Duodenal mucosa (tissue), 2 donors: ENCODE data around the gene NLRC5.

Source experiments
- H3K27ac ChIP-seq: one replicate; pipeline ENCODE4 v1.7.0; 2013; ENCODE audit warnings: low read depth, low read length
- H3K27me3 ChIP-seq, 2 donors: one replicate each; pipeline ENCODE4 v1.7.0; 2013; ENCODE audit warnings: low read length in 2 of 2, control low read depth in 1 of 2; ENCODE audit not compliant: insufficient read depth in 2 of 2, control insufficient read depth in 1 of 2
- H3K36me3 ChIP-seq, 2 donors: one replicate each; pipeline ENCODE4 v1.7.0; 2013; ENCODE audit warnings: low read length in 2 of 2, control low read depth in 1 of 2; ENCODE audit not compliant: insufficient read depth in 2 of 2, control insufficient read depth in 1 of 2
- H3K4me1 ChIP-seq, 2 donors: one replicate each; pipeline ENCODE4 v1.7.0; 2013; ENCODE audit warnings: low read length in 2 of 2, control low read depth in 1 of 2; ENCODE audit not compliant: insufficient read depth in 2 of 2, control insufficient read depth in 1 of 2
- H3K4me3 ChIP-seq, 2 donors: one replicate each; pipeline ENCODE4 v1.7.0; 2013; ENCODE audit warnings: low read length in 2 of 2, low read depth in 1 of 2
- H3K9ac ChIP-seq, 2 donors: one replicate each; pipeline ENCODE4 v1.7.0; 2013; ENCODE audit warnings: low read length in 2 of 2, low read depth in 1 of 2
- H3K9me3 ChIP-seq, 2 donors: one replicate each; pipeline ENCODE4 v1.7.0; 2013; ENCODE audit warnings: low read length in 2 of 2, control low read depth in 1 of 2; ENCODE audit not compliant: control insufficient read depth in 1 of 2

NLRC5 gene

DNA sequence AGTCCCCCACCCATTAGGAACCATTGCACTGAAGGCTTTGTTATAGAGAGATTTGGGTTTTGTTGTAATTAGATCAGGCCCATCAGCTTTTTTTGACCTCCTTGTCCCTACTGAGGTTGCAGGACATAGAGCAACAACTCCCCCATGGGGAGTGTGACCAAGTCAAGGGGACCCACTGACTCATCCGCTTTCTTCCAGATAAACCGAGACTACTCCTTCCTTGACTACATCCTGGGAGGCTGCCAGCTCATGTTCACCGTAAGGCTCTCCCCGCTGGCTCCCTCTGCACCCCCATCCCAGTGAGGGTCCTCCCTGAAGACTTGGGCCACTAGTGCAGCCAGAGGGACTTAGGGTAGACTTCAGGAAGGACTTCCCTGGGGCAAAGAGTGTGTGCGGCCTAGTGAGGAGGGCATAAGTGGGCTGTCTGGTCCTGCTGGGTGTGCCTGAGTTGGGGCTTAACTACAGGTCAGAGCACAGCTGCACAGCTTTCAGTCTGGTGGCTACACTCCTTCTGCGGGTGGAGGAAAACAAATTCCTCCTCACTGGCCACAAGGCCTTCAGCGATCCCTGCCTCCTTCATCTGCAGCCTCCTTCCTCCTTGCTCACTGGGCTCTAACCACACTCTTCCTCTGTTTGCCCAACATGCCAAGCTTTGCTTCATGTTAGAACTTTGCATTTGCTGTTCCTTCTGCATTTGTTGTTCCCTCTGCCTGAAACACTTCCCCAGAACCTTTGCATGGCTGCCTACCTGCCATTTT, 134.0 kb downstream of the NLRC5 start:
- H3K27ac ChIP-seq: no peak overlapping the region
- no peaks in the 10 kb centered on the region for H3K27me3 ChIP-seq
- no peaks in the 10 kb centered on the region for H3K9me3 ChIP-seq
- H3K36me3 ChIP-seq: peaks cover 0 to 12% of the 10 kb centered on the region in 2 donors
- no peak overlapping the region for H3K4me3 ChIP-seq
- no peaks in the 10 kb centered on the region for H3K4me1 ChIP-seq
- H3K9ac ChIP-seq: no peak overlapping the region

GRCh38 chr16:57123974-57124674, 134.8 kb downstream of the NLRC5 start:
- peaks cover 0 to 11% of the 10 kb centered on the region in 2 donors for H3K36me3 ChIP-seq
- H3K9ac ChIP-seq: no peak overlapping the region
- H3K27me3 ChIP-seq: no peaks in the 10 kb centered on the region
- H3K4me3 ChIP-seq: no peak overlapping the region
- no peak overlapping the region for H3K27ac ChIP-seq
- no peaks in the 10 kb centered on the region for H3K4me1 ChIP-seq
- no peaks in the 10 kb centered on the region for H3K9me3 ChIP-seq

DNA sequence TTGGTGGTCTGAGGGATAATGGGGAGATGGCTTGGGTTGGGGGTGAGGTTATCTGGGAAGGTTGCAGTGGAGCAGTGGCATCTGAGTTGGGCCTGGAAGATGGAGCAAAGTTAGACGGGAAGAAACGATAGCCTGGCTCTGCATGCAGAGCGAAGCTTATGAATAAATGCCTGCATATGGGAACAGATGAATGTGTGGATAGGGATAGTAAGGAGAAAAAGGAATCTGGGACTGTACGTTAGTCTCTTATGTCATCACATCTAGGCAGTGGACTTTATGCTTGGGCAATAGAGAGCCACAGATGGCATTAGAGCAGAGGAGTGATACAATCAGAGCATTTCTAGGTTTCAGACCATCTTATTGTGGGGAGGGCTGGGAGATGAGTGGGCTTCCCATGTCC, 136.0 kb downstream of the NLRC5 start:
- H3K27me3 ChIP-seq: no peaks in the 10 kb centered on the region
- H3K9me3 ChIP-seq: no peaks in the 10 kb centered on the region
- no peak overlapping the region for H3K4me3 ChIP-seq
- H3K36me3 ChIP-seq: peaks cover 0 to 7% of the 10 kb centered on the region in 2 donors
- no peak overlapping the region for H3K27ac ChIP-seq
- H3K4me1 ChIP-seq: no peaks in the 10 kb centered on the region
- no peak overlapping the region for H3K9ac ChIP-seq

DNA sequence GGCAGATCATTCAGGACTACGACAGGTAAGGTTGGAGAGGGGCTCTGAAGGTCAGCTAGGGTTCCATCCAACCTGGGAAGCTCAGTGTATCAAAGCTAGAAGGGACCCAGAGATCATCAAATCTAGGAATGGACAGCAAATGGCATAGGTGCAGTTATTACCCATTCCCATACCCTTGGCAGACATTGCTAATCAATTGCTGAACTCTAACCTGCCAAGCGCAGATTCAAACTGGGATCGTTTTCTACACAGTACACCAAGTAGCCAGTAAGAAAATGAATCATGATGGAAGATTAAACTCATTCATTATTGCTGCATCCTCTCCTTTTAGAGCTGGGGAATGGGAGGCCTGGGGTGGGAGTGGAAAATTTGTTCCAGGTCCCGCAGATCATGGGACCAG, 136.6 kb downstream of the NLRC5 start:
- no peak overlapping the region for H3K4me3 ChIP-seq
- H3K27ac ChIP-seq: no peak overlapping the region
- H3K9ac ChIP-seq: no peak overlapping the region
- H3K27me3 ChIP-seq: no peaks in the 10 kb centered on the region
- H3K9me3 ChIP-seq: no peaks in the 10 kb centered on the region
- no peaks in the 10 kb centered on the region for H3K4me1 ChIP-seq
- H3K36me3 ChIP-seq: peaks cover 0 to 7% of the 10 kb centered on the region in 2 donors

DNA sequence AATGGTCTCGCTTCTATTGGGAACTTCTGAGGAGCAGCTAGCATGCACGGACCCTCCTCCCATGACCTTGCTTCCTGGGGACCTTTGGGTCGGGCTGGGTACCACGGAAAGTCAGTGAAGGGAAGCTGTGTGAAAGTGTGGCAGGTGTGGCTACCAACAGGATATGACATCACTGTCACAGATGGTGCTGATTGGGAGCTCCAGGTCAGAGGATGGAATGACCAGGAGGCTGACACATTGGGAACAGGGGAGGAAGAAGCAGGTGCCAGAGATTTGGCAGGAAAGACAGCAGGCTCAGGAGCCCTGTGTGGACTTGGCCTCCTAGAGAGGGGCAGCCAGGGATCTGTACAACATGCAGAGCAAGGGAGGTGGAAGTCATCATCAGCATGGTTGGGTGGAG, 137.1 kb downstream of the NLRC5 start:
- H3K36me3 ChIP-seq: peaks cover 0 to 7% of the 10 kb centered on the region in 2 donors
- H3K27me3 ChIP-seq: no peaks in the 10 kb centered on the region

GRCh38 chr16:57127037-57127763, 137.8 kb downstream of the NLRC5 start:
- Histone ChIP-seq H3K4me3 (no peak overlapping the region), H3K27ac (no peak overlapping the region), H3K9me3 (no peaks in the 10 kb centered on the region), H3K27me3 (no peaks in the 10 kb centered on the region), H3K9ac (no peak overlapping the region), H3K4me1 (peaks cover 8 to 11% of the 10 kb centered on the region in 2 donors), H3K36me3 (peaks cover 0 to under 1% of the 10 kb centered on the region in 2 donors)

More for the DNA sequence above, 137.1 kb downstream of the NLRC5 start:
- Histone ChIP-seq H3K9me3 (no peaks in the 10 kb centered on the region), H3K9ac (no peak overlapping the region), H3K27ac (no peak overlapping the region), H3K4me1 (peaks cover 0 to 3% of the 10 kb centered on the region in 2 donors), H3K4me3 (no peak overlapping the region)

DNA sequence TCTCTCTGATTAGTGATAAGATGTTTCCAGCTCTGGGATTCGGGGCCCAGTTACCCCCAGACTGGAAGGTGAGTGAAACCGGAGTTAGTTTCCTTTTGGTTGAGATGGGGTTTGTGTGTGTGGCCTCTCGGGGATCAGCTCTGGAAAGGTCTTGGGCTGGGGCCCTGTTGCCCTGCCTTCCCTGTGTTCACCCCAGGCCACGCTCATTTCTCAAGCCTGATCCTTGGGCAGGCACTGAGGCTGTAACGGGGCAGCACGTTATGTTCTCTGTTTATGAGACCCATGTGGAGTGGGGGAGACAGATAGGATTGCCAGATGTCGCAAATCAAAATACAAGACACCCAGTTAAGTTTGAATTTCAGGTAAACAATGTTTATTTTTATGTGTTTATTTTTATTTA, 138.5 kb downstream of the NLRC5 start:
- Histone ChIP-seq H3K27me3 (no peaks in the 10 kb centered on the region), H3K36me3 (no peaks in the 10 kb centered on the region), H3K27ac (no peak overlapping the region), H3K4me3 (no peak overlapping the region), H3K9me3 (no peaks in the 10 kb centered on the region), H3K4me1 (peaks cover 12 to 14% of the 10 kb centered on the region in 2 donors), H3K9ac (no peak overlapping the region)

DNA sequence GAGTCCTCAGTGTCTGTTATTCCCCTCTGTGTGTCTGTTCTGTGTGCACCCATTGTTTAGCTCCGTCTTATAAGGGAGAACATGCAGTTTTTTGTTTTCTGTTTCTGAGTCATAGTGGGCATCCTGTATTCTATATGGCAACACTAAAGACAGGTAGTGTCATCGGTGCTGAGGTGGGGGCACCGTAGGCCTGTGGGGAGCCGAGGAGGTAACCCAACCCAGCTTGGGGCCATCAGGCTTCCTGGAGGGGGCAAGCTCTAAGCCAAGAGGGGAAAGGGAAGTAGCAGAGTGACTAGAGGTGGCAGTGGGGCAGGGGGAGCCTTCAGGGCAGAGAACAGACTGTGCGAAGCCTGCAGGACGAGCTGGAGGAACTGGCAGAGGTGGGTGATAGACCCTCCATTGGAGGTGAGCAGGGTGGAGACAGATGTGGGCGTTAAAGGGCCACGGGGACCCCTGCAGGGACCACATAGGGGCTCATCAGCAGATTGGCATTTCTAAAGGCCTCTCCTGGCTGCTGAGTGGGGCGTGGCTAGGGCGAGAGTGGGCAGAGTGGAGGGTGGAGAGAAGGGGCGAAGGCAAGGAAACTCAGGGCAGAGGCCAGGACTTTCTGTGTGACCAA, 139.5 kb downstream of the NLRC5 start:
- Histone ChIP-seq H3K36me3 (no peaks in the 10 kb centered on the region), H3K4me1 (peaks cover 12 to 16% of the 10 kb centered on the region in 2 donors), H3K9ac (no peak overlapping the region), H3K4me3 (no peak overlapping the region), H3K9me3 (no peaks in the 10 kb centered on the region), H3K27me3 (no peaks in the 10 kb centered on the region), H3K27ac (no peak overlapping the region)

- no peak overlapping the region for H3K27ac ChIP-seq
- H3K9ac ChIP-seq: no peak overlapping the region
These were observed 141.6 kb downstream of the NLRC5 start for GRCh38 chr16:57130950-57131321.

More at GRCh38 chr16:57130950-57131321, 141.6 kb downstream of the NLRC5 start:
- Histone ChIP-seq H3K9me3 (no peaks in the 10 kb centered on the region), H3K4me1 (peaks cover 26 to 28% of the 10 kb centered on the region in 2 donors), H3K27me3 (no peaks in the 10 kb centered on the region), H3K4me3 (no peak overlapping the region), H3K36me3 (no peaks in the 10 kb centered on the region)
